SK-N-MC (cell line): ENCODE data around the gene MRPS9.

ENCODE experiments used
- EZH2 ChIP-seq: fragments of 200-600 bp; sonication (generic); IDR thresholded peaks from one replicate; pipeline ENCODE4 v1.6.1; 2017; ENCODE audit warnings: antibody characterized with exemption
- POLR2AphosphoS5 ChIP-seq: IDR thresholded peaks from 2 replicates; pipeline ENCODE4 v1.6.1; 2012; ENCODE audit warnings: mild to moderate bottlenecking, low read depth, low read length, borderline replicate concordance

DNA sequence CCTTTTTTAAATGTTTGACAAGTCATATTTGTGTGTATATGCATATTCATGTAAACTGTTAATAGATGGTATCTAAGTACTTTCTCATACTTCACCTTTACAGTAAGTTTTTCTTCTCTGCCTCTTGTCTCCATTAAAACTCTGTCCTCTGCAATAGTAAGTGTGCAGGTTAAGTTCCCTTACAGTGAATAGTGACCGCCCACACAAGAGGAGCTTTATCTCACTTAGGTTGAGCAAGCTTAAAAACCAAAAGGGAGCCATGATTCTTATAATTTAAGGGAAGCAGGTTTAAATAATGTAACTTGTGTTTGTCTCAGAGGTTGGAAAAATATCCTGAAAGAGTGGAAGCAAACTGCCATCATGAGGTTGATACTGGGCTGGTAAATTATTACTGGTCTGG lies 61.3 kb downstream of the MRPS9 start:
- no peak for TF ChIP-seq EZH2
- no peak for TF ChIP-seq POLR2AphosphoS5
